ENCODE measurements around the gene AP1G2. TPM values are rescaled to one million over a fixed set of nuclear protein-coding genes. Genes with fewer than 3 reads are reported as not detected.

AP1G2 gene
- total and polyA plus RNA-seq, 4 experiments from 2014 or later, result 65.7 to 498 (median 300) TPM

DNA sequence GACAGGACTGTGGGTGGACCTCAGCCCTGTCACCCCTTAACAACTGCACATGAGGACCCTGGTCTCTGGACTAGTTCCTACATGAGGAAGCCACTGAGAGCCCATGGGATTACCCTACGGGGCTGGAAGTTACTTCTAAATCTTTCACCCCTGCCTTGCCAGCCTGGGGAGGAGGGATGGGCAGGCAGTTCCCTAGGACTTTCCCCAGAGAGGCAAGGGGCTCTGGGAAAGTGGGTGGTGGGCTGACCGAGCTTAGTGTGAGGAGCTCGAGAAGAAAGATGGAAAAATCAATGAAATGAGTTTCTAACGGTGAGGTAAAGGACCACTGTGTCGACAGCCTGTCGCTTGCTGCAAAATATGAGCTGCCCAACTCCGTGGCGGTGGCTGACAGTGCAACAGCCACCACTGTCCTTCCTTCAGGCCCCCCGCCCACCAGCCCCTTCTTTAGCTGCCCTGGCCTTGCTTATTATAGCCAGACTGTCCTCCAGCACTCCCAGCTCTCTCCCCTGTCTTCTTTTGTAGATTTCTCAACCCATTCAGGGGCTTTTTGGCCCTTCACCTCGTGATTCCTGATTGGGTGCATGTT is 21.0 kb downstream of the AP1G2 start:
- Mint-ChIP-seq H3K36me3 (no peaks in the 10 kb centered on the region), H3K27ac (no peak overlapping the region), H3K4me1 (peaks cover 0 to 5% (median 0%) of the 10 kb centered on the region in 4 donors), H3K9me3 (no peaks in the 10 kb centered on the region), H3K4me3 (no peak overlapping the region), H3K27me3 (peaks cover 0 to 2% of the 10 kb centered on the region in 2 donors)
- CTCF ChIA-PET (ENCODE audit: partially characterized antibody), result interaction anchor here (1.3 to 3.8 kb wide), 3 partner anchors 12 to 20 kb away, joined by 4 to 10 read pairs (median 5); partner anchors contain the start of gene AP1G2
- H3K4me1 ChIP-seq (ENCODE audit: insufficient read depth, low read length), result peaks cover 10% of the 10 kb centered on the region
- H3K36me3 ChIP-seq (ENCODE audit: insufficient read depth, low read length), result no peaks in the 10 kb centered on the region
- no peak overlapping the region for H3K27ac ChIP-seq (ENCODE audit: low read depth, low read length)
- H3K4me3 ChIP-seq (ENCODE audit: low read length in 2 of 2), result no peak overlapping the region
- H3K9me3 ChIP-seq (ENCODE audit: control insufficient read depth in 1 of 2, low read length in 2 of 2), result no peaks in the 10 kb centered on the region
- H3K27me3 ChIP-seq (ENCODE audit: insufficient read depth, low read length), result no peaks in the 10 kb centered on the region
- POLR2A ChIA-PET (ENCODE audit: partially characterized antibody), result no interaction called here
- intact Hi-C loops (cut with micrococcal nuclease), result no loop called here
- DNase-seq, result no peak

- Mint-ChIP-seq H3K4me1 (no peaks in the 10 kb centered on the region), H3K36me3 (no peaks in the 10 kb centered on the region), H3K4me3 (no peak overlapping the region), H3K27me3 (no peaks in the 10 kb centered on the region), H3K27ac (no peak overlapping the region), H3K9me3 (no peaks in the 10 kb centered on the region)
- Histone ChIP-seq H3K27ac (ENCODE audit: low read depth, low read length) (no peak overlapping the region), H3K27me3 (ENCODE audit: insufficient read depth, low read length) (no peaks in the 10 kb centered on the region), H3K9me3 (ENCODE audit: control insufficient read depth in 1 of 2, low read length in 2 of 2) (no peaks in the 10 kb centered on the region), H3K4me3 (ENCODE audit: low read length in 2 of 2) (no peak overlapping the region), H3K36me3 (ENCODE audit: insufficient read depth, low read length) (no peaks in the 10 kb centered on the region), H3K4me1 (ENCODE audit: insufficient read depth, low read length) (peaks cover 5% of the 10 kb centered on the region)
- CTCF ChIA-PET (ENCODE audit: partially characterized antibody), result interaction anchor here (1.3 to 3.8 kb wide), 2 partner anchors 17 to 21 kb away, joined by 4 to 10 read pairs; partner anchors contain the start of gene AP1G2
- intact Hi-C loops (cut with micrococcal nuclease), result no loop called here
- POLR2A ChIA-PET (ENCODE audit: partially characterized antibody), result no interaction called here
- DNase-seq, result no peak
Observed at GRCh38 chr14:23545740-23546365, 21.7 kb downstream of the AP1G2 start.

DNA sequence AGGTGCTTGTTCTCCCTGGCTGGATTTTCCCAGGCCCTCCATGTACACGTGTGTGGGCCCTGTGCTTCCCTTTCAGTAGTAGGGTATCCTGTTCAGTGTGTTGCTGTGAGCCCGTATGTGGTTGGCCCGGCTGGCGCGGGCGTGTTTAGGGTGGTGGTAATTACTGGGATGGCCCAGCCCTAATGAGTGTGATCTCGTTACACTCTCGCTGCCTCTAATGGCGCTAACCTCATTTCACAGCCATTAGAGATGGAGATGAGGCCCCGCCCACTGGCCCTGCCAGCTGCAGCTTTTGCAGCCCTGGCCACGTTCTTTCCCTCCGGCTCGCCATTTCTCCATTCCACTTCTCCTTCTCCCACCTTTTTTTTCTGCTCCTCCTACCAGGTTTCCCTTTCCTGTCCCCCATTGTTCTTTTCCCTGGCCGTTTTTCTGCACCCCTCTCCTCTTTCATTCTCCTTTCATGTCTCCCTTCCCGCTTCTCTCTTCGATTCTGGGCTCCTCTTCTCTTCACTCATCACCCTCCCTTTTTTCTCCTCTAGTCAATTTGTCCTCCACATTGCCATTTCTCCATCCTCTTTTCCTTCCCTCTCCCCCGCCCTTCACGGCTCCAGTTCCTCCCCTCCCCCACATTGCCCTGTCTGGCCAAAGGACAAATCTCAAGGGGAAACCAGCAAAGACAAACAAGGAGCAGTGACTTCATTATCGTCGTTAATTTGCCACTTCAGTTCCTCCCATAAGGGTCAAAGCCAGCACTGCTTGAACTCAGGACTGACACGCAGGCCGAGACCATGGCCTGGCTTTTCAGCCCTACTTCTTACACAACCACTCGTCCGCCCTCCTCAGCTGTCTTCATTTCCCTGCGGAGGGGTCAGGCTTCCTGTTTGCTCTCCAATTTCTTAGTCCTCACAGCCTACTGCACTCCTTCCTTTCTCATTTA is 22.8 kb downstream of the AP1G2 start:
- H3K27me3 ChIP-seq (ENCODE audit: insufficient read depth, low read length), result no peaks in the 10 kb centered on the region
- Mint-ChIP-seq H3K27ac (no peak overlapping the region), H3K4me1 (no peaks in the 10 kb centered on the region), H3K4me3 (no peak overlapping the region), H3K9me3 (no peaks in the 10 kb centered on the region), H3K27me3 (no peaks in the 10 kb centered on the region), H3K36me3 (no peaks in the 10 kb centered on the region)
- no peaks in the 10 kb centered on the region for H3K9me3 ChIP-seq (ENCODE audit: control insufficient read depth in 1 of 2, low read length in 2 of 2)
- intact Hi-C loops (cut with micrococcal nuclease), result no loop called here
- no peak overlapping the region for H3K27ac ChIP-seq (ENCODE audit: low read depth, low read length)
- no peaks in the 10 kb centered on the region for H3K4me1 ChIP-seq (ENCODE audit: insufficient read depth, low read length)
- ChIA-PET POLR2A (ENCODE audit: partially characterized antibody) (no interaction called here), CTCF (ENCODE audit: partially characterized antibody) (interaction anchor here (9.3 kb wide), 1 partner anchor 15 kb away, joined by 83 read pairs; no protein-coding TSS in a partner anchor)
- H3K4me3 ChIP-seq (ENCODE audit: low read length in 2 of 2), result no peak overlapping the region
- no peaks in the 10 kb centered on the region for H3K36me3 ChIP-seq (ENCODE audit: insufficient read depth, low read length)
- no peak for DNase-seq

- ChIA-PET CTCF (ENCODE audit: partially characterized antibody) (interaction anchor here (1.0 to 9.3 kb wide), 6 partner anchors 10 to 89 kb away, joined by 3 to 83 read pairs (median 6); partner anchors contain the start of gene THTPA), POLR2A (ENCODE audit: partially characterized antibody) (no interaction called here)
- intact Hi-C loops (cut with micrococcal nuclease), result no loop called here
- no peaks in the 10 kb centered on the region for H3K36me3 ChIP-seq (ENCODE audit: insufficient read depth, low read length)
- H3K4me3 ChIP-seq (ENCODE audit: low read length in 2 of 2), result no peak overlapping the region
- no peaks in the 10 kb centered on the region for H3K36me3 Mint-ChIP-seq
- H3K27me3 ChIP-seq (ENCODE audit: insufficient read depth, low read length), result no peaks in the 10 kb centered on the region
- no peak overlapping the region for H3K27ac ChIP-seq (ENCODE audit: low read depth, low read length)
- peaks cover 0 to 6% (median under 1%) of the 10 kb centered on the region in 4 donors for H3K4me1 Mint-ChIP-seq
- no peak overlapping the region for H3K4me3 Mint-ChIP-seq
- no peaks in the 10 kb centered on the region for H3K4me1 ChIP-seq (ENCODE audit: insufficient read depth, low read length)
- peaks cover 0 to 3% of the 10 kb centered on the region in 2 donors for H3K27me3 Mint-ChIP-seq
- DNase-seq, result no peak
- H3K9me3 ChIP-seq (ENCODE audit: control insufficient read depth in 1 of 2, low read length in 2 of 2), result no peaks in the 10 kb centered on the region
- H3K27ac Mint-ChIP-seq, result no peak overlapping the region
- no peaks in the 10 kb centered on the region for H3K9me3 Mint-ChIP-seq
Observed at GRCh38 chr14:23543403-23543802, 24.2 kb downstream of the AP1G2 start.

DNA sequence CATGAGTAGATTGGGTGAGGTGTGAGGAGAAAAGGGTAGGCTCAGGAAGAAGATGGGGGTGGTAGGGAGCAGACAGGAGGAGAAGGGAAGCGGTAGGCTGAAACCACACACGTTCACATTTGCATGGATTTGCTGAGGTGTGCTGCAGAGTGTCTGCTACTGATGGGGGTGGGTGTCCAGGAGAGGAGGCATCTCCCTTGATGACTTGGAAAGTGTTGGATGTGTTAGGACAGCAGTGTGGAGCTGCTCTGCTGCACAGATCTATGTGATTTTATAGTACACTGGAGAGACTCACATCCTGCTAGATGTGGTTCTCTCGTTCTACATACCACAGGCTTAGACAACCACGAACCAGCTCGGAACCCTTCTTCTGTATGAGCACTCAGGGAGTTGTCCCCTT is 25.3 kb downstream of the AP1G2 start:
- H3K4me3 ChIP-seq (ENCODE audit: low read length in 2 of 2), result no peak overlapping the region
- no peaks in the 10 kb centered on the region for H3K36me3 Mint-ChIP-seq
- no peaks in the 10 kb centered on the region for H3K9me3 Mint-ChIP-seq
- ChIA-PET CTCF (ENCODE audit: partially characterized antibody) (interaction anchor here (0.8 to 9.3 kb wide), 7 partner anchors 9 to 90 kb away, joined by 3 to 83 read pairs (median 6); partner anchors contain the start of gene THTPA), POLR2A (ENCODE audit: partially characterized antibody) (no interaction called here)
- intact Hi-C loops (cut with micrococcal nuclease), result no loop called here
- peaks cover 0 to 3% of the 10 kb centered on the region in 2 donors for H3K27me3 Mint-ChIP-seq
- H3K4me1 ChIP-seq (ENCODE audit: insufficient read depth, low read length), result no peaks in the 10 kb centered on the region
- no peaks in the 10 kb centered on the region for H3K9me3 ChIP-seq (ENCODE audit: control insufficient read depth in 1 of 2, low read length in 2 of 2)
- peaks cover 0 to 6% (median under 1%) of the 10 kb centered on the region in 4 donors for H3K4me1 Mint-ChIP-seq
- H3K27ac Mint-ChIP-seq, result no peak overlapping the region
- no peak overlapping the region for H3K27ac ChIP-seq (ENCODE audit: low read depth, low read length)
- no peak for DNase-seq
- H3K4me3 Mint-ChIP-seq, result no peak overlapping the region
- no peaks in the 10 kb centered on the region for H3K36me3 ChIP-seq (ENCODE audit: insufficient read depth, low read length)
- H3K27me3 ChIP-seq (ENCODE audit: insufficient read depth, low read length), result no peaks in the 10 kb centered on the region

- H3K27ac ChIP-seq (ENCODE audit: low read depth, low read length), result no peak overlapping the region
- Mint-ChIP-seq H3K27me3 (peaks cover 0 to 3% of the 10 kb centered on the region in 2 donors), H3K4me3 (no peak overlapping the region), H3K36me3 (no peaks in the 10 kb centered on the region), H3K9me3 (no peaks in the 10 kb centered on the region), H3K4me1 (peaks cover 0 to 6% (median under 1%) of the 10 kb centered on the region in 4 donors), H3K27ac (peak overlapping the region in 1 of 7 donors; percentile 37)
- intact Hi-C loops (cut with micrococcal nuclease), result no loop called here
- H3K27me3 ChIP-seq (ENCODE audit: insufficient read depth, low read length), result no peaks in the 10 kb centered on the region
- CTCF ChIA-PET (ENCODE audit: partially characterized antibody), result interaction anchor here (0.6 to 9.3 kb wide), 7 partner anchors 9 to 276 kb away, joined by 3 to 83 read pairs (median 5); partner anchors contain the start of gene THTPA
- H3K9me3 ChIP-seq (ENCODE audit: control insufficient read depth in 1 of 2, low read length in 2 of 2), result no peaks in the 10 kb centered on the region
- DNase-seq, result no peak
- H3K36me3 ChIP-seq (ENCODE audit: insufficient read depth, low read length), result no peaks in the 10 kb centered on the region
- POLR2A ChIA-PET (ENCODE audit: partially characterized antibody), result no interaction called here
- H3K4me1 ChIP-seq (ENCODE audit: insufficient read depth, low read length), result no peaks in the 10 kb centered on the region
- H3K4me3 ChIP-seq (ENCODE audit: low read length in 2 of 2), result no peak overlapping the region
Observed at GRCh38 chr14:23540141-23540469, 27.5 kb downstream of the AP1G2 start.
